ENCODE measurements around the gene VPS50.

The VPS50 gene

DNA sequence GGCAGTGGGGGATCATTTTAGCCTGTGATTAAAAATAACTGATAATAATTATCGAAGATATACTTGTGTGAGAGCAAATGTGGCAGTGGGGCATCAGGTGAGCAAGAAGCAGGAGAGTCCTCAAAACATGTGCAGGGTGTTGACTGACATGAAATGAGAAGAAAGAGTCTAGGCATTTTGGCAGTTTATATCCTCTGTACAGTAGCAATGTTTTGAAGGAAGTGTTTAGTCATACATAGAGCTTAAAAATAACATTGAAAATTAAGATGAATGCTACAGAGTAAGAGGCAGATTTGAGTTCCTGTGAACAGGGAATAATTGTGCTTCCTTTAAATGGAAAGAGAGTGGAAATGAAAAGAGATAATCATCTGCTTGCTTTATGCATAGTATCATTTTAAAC, 47.4 kb downstream of the VPS50 start:
- no peaks in the 10 kb centered on the region for H3K36me3 ChIP-seq
- TF ChIP-seq, protein P1, sequence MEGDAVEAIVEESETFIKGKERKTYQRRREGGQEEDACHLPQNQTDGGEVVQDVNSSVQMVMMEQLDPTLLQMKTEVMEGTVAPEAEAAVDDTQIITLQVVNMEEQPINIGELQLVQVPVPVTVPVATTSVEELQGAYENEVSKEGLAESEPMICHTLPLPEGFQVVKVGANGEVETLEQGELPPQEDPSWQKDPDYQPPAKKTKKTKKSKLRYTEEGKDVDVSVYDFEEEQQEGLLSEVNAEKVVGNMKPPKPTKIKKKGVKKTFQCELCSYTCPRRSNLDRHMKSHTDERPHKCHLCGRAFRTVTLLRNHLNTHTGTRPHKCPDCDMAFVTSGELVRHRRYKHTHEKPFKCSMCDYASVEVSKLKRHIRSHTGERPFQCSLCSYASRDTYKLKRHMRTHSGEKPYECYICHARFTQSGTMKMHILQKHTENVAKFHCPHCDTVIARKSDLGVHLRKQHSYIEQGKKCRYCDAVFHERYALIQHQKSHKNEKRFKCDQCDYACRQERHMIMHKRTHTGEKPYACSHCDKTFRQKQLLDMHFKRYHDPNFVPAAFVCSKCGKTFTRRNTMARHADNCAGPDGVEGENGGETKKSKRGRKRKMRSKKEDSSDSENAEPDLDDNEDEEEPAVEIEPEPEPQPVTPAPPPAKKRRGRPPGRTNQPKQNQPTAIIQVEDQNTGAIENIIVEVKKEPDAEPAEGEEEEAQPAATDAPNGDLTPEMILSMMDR (IDR thresholded peaks at IDR 0.05; ENCODE audit: low read depth, low read length), result no peak
- H3K27ac ChIP-seq, result no peak overlapping the region
- no peaks in the 10 kb centered on the region for H3K27me3 ChIP-seq (ENCODE audit: insufficient read depth, low read depth, severe bottlenecking)
- no peaks in the 10 kb centered on the region for H3K9me3 ChIP-seq (ENCODE audit: severe bottlenecking)
- no peak for DNase-seq
- H3K4me3 ChIP-seq (ENCODE audit: low read depth, low read length), result no peak overlapping the region

DNA sequence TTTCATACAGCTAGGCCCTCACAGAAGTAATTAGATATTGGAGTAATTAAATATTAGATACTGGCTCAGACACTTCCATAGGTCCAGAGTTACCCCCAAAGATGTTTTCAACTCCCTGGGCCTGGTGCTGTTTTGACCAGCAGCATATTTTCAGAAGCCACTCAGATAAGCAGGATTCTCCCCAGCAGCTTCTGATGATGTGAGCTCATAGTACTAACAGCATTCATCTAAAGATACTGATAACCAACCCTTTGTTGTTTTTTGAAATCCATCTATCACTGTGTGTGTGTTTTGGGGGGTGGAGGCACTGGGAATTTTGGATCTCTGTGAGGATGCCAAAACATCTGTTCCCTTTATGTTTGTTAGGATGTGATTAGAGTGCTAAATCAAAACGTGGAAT, 52.7 kb downstream of the VPS50 start:
- TF ChIP-seq, protein P1 (IDR thresholded peaks at IDR 0.05; ENCODE audit: low read depth, low read length), result no peak
- Histone ChIP-seq H3K27me3 (ENCODE audit: insufficient read depth, low read depth, severe bottlenecking) (no peaks in the 10 kb centered on the region), H3K4me3 (ENCODE audit: low read depth, low read length) (no peak overlapping the region), H3K9me3 (ENCODE audit: severe bottlenecking) (no peaks in the 10 kb centered on the region), H3K27ac (no peak overlapping the region), H3K36me3 (no peaks in the 10 kb centered on the region)
- no peak for DNase-seq

DNA sequence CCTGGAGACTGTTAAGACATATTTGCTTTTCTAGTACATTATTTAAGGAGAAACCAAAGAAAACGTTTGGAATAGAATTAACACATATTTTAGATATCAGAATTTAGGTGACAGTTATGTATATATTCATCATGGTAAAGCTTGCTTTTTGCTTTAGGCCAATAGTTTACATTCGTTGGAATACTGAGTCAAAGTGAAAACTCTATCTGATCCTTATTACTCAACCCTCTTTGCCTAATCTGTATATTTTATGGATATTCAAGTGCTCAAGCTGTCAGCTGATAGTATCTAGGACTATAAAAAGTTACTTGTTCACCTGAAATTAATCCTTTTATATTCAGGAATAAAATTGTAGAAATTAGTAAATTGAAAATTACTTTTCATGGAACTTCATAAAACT, 61.1 kb downstream of the VPS50 start:
- no peak for DNase-seq
- no peak overlapping the region for H3K4me3 ChIP-seq (ENCODE audit: low read depth, low read length)
- H3K27me3 ChIP-seq (ENCODE audit: insufficient read depth, low read depth, severe bottlenecking), result no peaks in the 10 kb centered on the region
- H3K9me3 ChIP-seq (ENCODE audit: severe bottlenecking), result no peaks in the 10 kb centered on the region
- peaks cover 6% of the 10 kb centered on the region; the same call in 1 of the 2 replicates for H3K36me3 ChIP-seq
- no peak overlapping the region for H3K27ac ChIP-seq
- TF ChIP-seq, protein P1 (IDR thresholded peaks at IDR 0.05; ENCODE audit: low read depth, low read length), result no peak

DNA sequence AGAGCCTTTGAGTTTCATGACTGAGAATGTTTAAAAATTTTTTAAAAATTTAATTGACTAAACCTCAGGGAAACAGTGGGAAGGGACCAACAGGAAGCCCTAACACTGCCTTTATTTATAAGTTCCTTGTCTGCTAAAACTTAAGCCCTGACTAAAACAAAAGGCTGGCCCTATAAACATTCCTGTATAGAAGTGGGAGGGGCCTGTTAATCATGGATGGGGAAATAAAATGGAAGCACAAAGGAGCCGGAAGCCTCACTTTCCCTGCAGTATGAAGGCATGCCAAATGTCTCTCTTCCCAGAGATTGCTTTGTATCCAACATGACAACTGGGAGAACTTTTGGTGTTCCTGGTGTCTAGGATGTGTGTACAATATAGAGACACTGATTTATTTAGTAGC, 66.0 kb downstream of the VPS50 start:
- no peaks in the 10 kb centered on the region for H3K9me3 ChIP-seq (ENCODE audit: severe bottlenecking)
- H3K27ac ChIP-seq, result no peak overlapping the region
- H3K27me3 ChIP-seq (ENCODE audit: insufficient read depth, low read depth, severe bottlenecking), result no peaks in the 10 kb centered on the region
- H3K36me3 ChIP-seq, result peaks cover 6% of the 10 kb centered on the region; the same call in 1 of the 2 replicates
- H3K4me3 ChIP-seq (ENCODE audit: low read depth, low read length), result no peak overlapping the region
- DNase-seq, result no peak
- TF ChIP-seq, protein P1 (IDR thresholded peaks at IDR 0.05; ENCODE audit: low read depth, low read length), result no peak

DNA sequence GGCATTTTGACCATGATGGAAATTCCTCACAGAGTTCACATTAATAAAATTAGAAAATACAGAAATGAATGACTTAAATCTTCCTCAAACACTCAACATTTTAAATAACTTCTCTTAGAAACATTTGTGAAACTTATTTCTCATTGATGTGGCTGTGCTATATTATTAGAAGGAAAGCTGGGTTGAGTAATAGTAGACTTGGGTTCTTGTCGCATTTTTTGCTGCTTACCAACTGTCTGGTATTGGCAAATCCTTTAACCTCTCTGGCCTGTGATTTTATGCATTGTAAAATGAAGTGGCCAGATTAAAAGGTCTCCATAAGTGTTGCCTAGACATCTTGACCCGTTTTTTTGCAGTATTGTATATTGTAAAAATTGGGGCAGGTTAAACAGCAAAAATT, 66.5 kb downstream of the VPS50 start:
- no peak overlapping the region for H3K27ac ChIP-seq
- no peaks in the 10 kb centered on the region for H3K27me3 ChIP-seq (ENCODE audit: insufficient read depth, low read depth, severe bottlenecking)
- H3K4me3 ChIP-seq (ENCODE audit: low read depth, low read length), result no peak overlapping the region
- no peak for DNase-seq
- H3K9me3 ChIP-seq (ENCODE audit: severe bottlenecking), result no peaks in the 10 kb centered on the region
- H3K36me3 ChIP-seq, result peaks cover 6% of the 10 kb centered on the region; the same call in 1 of the 2 replicates
- TF ChIP-seq, protein P1 (IDR thresholded peaks at IDR 0.05; ENCODE audit: low read depth, low read length), result no peak

DNA sequence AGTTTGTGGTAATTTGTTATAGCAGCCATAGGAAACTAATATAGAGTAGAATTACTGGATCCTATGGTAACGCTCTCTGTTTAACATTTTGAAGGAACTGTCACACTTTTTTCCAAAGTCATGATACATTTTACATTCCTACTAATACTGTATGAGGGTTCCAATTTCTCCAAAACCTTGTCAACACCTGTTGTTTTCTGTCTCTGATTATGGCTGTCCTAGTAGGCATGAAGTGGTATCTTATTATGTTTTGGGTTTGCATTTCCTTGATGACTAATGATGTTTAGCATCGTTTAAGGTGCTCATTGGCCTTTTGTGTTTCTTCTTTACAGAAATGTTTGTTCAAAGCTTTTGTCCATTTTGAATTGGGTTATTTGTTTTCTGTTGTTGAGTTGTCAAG, 69.6 kb downstream of the VPS50 start:
- no peak for DNase-seq
- Histone ChIP-seq H3K27me3 (ENCODE audit: insufficient read depth, low read depth, severe bottlenecking) (no peaks in the 10 kb centered on the region), H3K36me3 (peaks cover 2% of the 10 kb centered on the region; the same call in 1 of the 2 replicates), H3K4me3 (ENCODE audit: low read depth, low read length) (no peak overlapping the region), H3K9me3 (ENCODE audit: severe bottlenecking) (no peaks in the 10 kb centered on the region), H3K27ac (no peak overlapping the region)
- TF ChIP-seq, protein P1 (IDR thresholded peaks at IDR 0.05; ENCODE audit: low read depth, low read length), result no peak
